Activated CD4-positive, alpha-beta T cell treated with anti-CD3 and anti-CD28 coated beads for 48 hours (primary cell): Measurements from ENCODE around the gene FOXD1.
A peak's percentile ranks its signal among the peaks of the same experiment; 100 is the strongest.
"Not testable (repeated sequence)": the region's sequence is repeated elsewhere in the genome, so short reads cannot be mapped to it uniquely, and the experiment has no call there.

Source experiments
- DNase-seq: peaks from one replicate; pipeline ENCODE4 v3.0.0-alpha.2; 2020

The FOXD1 gene

GRCh38 chr5:73460133-73460532 lies 11.6 kb upstream of the FOXD1 start:
- no peak for DNase-seq

GRCh38 chr5:73459366-73459765 lies 10.8 kb upstream of the FOXD1 start:
- DNase-seq = no peak

DNA sequence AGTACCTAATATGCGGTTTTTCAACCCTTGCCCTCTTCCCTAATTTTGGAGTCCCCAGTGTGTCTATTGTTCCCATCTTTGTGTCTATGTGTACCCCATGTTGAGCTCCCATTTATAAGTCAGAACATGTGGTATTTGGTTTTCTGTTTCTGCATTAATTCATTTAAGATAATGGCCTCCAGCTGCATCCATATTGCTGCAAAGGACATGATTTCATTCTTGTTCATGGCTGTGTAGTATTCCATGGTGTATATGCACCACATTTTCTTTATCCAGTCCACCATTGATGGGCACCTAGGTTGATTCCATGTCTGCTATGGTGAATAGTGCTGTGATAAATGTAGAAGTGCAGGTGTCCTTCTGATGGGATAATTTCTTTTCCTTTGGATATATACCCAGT lies 7.9 kb upstream of the FOXD1 start:
- not testable (repeated sequence) for DNase-seq

- DNase-seq = peak; percentile 35
These were observed 5.9 kb upstream of the FOXD1 start for GRCh38 chr5:73454379-73455036.

DNA sequence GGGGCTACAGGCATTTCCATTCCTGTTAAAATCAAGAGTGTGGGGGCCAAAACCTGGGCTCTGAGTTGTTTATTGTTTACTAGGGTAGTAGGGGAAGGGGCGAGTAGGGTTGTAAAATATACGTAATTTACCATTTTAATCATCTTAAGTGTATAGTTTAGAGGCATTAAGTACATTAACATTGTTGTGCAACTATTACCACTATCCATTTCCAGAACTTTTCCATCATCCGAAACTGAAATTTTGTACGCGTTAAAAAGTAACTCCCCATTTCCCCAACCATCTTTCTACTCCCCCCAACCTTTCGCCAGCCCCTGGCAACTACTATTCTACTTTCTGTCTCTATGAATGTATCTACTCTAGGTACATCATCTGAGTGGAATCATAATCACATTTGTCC lies 3.6 kb upstream of the FOXD1 start:
- no peak for DNase-seq

- peak; percentile 77 for DNase-seq
These were observed 2.9 kb upstream of the FOXD1 start for GRCh38 chr5:73451224-73452130.

DNA sequence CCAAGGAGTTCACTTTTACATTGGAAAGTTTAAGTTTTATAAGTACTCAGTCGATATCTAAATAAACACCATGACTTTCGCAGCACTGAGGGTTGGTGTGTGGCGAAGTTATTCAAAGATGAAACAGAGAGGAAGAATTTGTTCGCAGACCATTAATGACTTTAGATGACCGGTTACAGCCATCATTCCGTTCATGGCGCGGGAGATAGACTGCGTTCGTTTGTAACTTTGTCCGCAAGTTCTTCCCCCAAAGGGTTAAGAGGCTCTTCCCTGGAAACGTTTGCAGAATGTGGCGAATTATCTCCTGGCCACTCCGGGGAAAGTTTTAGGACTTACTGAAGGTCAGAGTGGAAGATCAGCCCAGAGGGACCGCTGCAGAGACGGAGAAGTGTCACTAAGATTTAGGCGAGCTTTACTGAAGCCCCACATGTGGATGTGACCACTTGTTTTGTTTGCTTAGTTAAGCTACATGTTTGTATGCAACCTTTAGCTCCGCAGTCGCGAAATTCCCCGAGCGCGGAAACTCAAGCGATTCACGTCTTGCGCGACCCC lies 2.2 kb upstream of the FOXD1 start:
- no peak for DNase-seq

- DNase-seq = no peak
These were observed 1.6 kb upstream of the FOXD1 start for GRCh38 chr5:73450137-73450536.

DNA sequence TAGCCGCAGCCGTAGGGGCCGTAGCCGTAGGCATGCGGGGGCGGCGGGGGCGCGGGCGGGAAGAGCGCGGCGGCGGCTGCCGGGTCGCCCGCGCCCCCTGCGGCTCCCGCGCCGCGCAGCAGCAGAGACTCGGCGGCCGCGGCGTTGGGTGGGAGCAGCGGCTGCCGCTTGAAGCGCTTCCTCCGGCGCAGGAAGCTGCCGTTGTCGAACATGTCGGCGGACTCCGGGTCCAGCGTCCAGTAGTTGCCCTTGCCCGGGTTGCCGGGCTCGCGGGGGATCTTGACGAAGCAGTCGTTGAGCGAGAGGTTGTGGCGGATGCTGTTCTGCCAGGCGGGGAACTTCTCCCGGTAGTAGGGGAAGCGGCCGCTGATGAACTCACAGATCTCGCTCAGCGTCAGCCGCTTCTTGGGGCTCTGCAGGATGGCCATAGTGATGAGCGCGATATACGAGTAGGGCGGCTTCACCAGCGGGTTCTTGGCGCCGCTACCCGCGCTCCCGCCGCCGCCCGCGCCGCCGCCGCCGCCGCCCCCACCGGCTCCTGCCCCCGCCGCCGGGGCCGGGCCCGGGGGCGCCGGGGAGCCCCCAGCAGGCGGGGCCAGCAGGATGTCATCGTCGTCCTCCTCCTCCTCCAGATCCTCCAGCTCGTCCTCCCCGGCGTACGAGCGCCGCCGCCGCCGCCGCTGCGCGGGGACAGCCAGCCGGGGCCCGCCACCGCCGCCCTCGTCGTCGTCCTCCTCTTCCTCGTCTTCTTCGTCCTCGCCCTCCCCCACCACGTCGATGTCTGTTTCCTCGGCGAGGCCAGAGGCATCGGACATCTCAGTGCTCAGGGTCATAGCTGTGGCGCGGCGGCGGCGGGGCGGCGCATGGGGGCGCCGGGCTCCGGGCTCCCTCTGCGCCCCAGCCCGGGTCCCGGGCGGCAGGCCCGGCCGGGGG lies 781 bp downstream of the FOXD1 start:
- DNase-seq = peak; percentile 55

GRCh38 chr5:73446631-73447529 lies 1.7 kb downstream of the FOXD1 start:
- DNase-seq = peak; percentile 9

- DNase-seq = no peak
These were observed 2.6 kb downstream of the FOXD1 start for GRCh38 chr5:73445665-73446630.

- DNase-seq = peak; percentile 5
These were observed 3.8 kb downstream of the FOXD1 start for GRCh38 chr5:73444499-73445438.

DNA sequence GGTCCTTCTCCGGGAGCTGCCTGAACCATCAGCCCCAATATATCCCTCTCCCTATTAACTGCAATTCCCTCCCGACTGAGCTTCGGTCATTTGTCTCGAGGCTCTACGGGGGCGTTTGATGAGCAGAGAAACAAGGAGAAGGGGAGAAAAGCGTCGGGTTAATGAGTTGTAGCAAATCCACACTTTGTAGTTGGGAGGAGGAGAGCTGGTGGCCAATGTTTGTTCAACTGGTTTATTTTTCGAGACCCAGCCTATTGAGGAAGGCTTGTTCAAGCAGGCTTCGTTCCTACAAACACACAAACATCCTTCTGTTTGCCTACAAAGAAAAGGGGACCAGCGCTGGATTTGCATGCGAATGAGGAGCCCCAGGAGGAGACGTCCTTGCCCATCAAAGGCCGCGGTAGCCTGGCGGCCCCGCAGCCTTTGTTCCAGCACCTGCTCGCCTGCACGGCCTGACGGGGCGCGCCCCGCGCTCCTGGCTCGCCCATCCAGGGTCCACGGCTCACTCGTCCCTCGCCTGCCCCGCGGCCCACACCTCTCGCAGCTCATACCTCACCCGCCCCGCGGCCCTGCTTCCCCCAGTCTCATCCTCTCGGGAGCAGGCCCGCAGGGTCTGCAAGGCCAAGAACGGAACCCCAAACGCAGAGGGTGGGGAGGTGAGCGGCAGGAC lies 4.6 kb downstream of the FOXD1 start:
- no peak for DNase-seq

GRCh38 chr5:73442996-73443627 lies 5.5 kb downstream of the FOXD1 start:
- DNase-seq = no peak

DNA sequence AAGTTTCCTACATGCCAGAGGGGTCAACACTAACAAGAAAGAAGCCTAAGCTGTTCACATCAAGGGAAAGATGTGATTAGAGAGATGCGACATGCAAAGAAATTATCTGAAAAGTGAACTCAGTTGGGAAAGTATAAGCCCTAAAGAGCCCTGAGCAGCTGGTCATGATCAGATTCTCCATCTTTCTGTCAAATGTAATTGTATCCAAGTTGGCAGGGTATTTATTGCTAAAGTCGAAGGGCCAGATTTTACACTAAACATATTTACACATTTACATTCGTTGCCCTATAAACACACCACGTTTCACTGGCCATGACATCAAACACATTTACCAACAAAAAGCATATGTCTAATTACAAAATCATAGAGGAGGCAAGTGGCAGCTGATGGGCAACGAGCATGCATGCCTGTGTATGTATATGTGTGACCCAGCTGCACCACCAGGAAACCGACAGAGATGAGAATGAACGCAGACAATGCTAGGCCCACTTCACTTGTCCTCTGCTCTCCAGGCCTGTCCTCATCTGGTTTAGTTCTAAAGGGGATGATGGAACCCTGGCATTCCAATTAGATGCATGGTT lies 6.3 kb downstream of the FOXD1 start:
- no peak for DNase-seq

- no peak for DNase-seq
These were observed 7.2 kb downstream of the FOXD1 start for GRCh38 chr5:73441378-73441777.

DNA sequence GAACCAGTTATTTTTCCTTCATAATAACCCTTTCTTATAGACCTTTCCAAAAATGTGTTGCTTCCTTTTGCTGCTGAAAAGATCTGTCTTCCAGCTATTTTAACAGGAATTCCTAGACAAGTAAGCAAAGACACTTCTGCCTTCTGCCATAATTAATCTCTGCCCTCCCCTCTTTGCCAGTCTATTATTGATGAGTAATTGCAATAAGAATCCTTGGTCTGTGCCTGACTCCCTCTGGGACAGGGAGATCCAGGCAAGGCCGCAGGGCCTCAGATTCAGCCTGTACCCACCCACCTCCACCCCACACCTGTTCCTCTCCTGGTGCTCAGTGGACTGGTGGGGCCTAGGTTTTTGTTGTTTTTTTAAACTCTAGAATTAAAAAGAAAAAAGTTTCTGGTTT lies 8.3 kb downstream of the FOXD1 start:
- no peak for DNase-seq
